ENCODE results near the gene PRDM8.

- TF ChIP-seq POLR2A (IDR thresholded peaks at IDR 0.05; ENCODE audit: low read depth, low read length) = no peak
- no peak for TF ChIP-seq PAX5 (IDR thresholded peaks at IDR 0.05; ENCODE audit: insufficient read depth, low read length, severe bottlenecking)
- no peak for TF ChIP-seq POLR2AphosphoS5 (IDR thresholded peaks at IDR 0.05; ENCODE audit: low read depth, low read length)
These were observed 7.2 kb upstream of the PRDM8 start for GRCh38 chr4:80189956-80190677.
